Body of pancreas (tissue), 4 donors: ENCODE measurements around the gene RCVRN.

Source experiments
- CTCF ChIP-seq, 7 experiments: fragments of 450-650 bp in 4 of 7; fragments of 200-600 bp in 3 of 7; sonication (generic) in 3 of 7; IDR thresholded peaks; one replicate each; pipeline ENCODE4 v1.5.1; 2016 to 2019; ENCODE audit warnings: antibody characterized with exemption in 7 of 7
- POLR2A ChIP-seq, 3 donors: fragments of 450-650 bp; IDR thresholded peaks; one replicate each; pipeline ENCODE4 v1.6.1; 2016; ENCODE audit warnings: antibody characterized with exemption in 3 of 3, mild to moderate bottlenecking in 2 of 3

GRCh38 chr17:9880582-9880999 lies 24.5 kb downstream of the RCVRN start:
- TF ChIP-seq CTCF (IDR thresholded peaks at IDR 0.05) = no peak
- TF ChIP-seq POLR2A (IDR thresholded peaks at IDR 0.05) = no peak
